HS-5 (cell line): ENCODE results near the gene TGM2.

Experiments used
- DNase-seq: peaks from one replicate; pipeline ENCODE4 v3.0.0-alpha.2; 2012; ENCODE audit warnings: low read depth

TGM2 gene

GRCh38 chr20:38159957-38160756, 4.9 kb downstream of the TGM2 start:
- no peak for DNase-seq

DNA sequence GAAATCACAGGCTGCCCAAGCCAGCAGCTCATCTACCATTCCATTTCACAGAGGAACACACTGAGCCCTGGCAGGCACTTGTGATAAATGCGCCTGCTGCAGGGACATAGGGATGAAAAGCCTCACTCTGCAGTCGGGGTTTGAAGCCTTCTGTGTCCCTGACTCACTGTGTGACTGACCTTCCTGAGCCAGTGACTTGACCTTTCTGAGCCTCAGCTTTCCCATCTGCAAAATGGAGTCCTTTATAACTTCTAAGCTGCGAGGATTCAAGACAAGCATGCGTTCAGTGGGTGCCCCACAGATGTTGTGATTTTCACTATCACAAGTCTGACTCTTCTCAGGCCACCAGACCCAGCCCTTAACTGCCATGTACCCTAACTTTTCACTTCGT, 5.5 kb downstream of the TGM2 start:
- no peak for DNase-seq

- no peak for DNase-seq
Measured at GRCh38 chr20:38158701-38159351, 6.2 kb downstream of the TGM2 start.

DNA sequence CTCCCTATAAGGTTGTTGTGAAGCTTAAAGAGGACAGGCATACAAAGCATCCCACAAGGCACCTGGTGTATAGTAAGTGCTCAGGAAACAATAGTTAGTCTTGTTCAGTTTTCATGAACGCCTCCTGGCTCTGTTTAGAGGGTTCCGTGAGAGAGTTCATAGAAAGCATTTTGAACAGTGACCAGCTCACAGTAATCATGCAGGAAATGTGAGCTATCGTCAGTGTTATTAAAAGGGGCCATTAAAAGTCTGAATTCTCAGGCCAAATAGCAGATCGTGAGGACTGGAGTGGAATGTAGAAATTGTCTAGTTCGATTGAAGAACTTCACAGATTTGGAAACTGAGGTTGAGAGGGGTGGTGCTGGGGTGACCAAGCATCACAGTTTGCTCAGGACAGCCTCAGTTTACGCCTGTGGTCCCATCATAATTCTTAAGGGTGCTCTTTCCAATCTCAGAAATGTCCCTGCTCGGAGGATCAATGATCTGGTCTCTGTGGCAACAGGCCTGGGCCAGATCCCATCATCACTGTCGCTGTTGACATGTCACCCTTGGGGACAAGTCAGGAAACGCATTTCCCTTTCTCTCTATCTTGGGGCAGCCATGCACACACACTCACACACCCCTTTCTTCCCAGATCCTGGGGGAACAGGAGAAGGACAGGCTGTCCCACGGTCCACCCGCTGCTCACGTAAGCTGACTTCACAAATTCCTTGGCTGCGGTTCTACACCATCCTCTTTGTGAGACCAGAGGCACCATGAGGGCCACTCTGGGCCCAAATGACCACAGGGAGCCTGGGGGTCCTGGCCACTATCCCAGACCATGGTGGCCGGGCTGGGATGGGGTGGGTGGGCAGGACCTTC, 7.2 kb downstream of the TGM2 start:
- no peak for DNase-seq

DNA sequence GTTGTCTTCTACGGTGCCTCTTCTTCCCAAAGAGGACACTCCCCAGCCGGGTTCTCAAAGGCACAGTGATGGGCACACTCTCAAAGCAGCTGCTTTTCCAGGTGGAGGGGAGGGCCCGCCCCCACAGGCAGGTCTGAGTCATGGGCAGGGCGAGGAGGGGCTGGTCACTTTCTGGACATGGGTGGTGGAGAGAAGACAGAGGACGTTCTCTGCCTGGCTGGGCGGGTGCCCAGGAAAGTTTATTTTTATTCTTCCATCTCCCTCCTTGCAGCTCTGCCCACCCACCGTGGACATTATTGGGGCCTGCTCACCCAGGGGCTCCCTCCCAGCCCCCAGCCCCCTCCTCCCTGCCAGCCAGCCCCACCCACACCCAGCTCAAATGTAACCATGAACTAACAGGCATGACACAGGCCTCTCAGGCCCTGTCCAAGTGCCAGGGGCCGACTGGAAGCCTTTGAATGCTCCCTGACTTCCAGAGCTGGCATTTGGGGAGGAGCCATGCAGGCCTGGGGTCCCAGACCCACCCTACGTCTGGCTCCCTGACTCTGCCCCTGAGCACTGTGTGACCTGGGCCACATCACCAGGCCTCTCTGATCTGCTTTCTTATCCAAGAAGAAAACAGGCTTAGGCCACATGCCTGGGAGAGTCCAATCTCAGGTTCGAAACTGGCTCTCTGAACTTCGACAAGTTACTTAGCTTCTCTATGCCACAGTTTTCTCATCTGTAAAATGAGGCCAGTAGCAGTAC, 8.0 kb downstream of the TGM2 start:
- no peak for DNase-seq

DNA sequence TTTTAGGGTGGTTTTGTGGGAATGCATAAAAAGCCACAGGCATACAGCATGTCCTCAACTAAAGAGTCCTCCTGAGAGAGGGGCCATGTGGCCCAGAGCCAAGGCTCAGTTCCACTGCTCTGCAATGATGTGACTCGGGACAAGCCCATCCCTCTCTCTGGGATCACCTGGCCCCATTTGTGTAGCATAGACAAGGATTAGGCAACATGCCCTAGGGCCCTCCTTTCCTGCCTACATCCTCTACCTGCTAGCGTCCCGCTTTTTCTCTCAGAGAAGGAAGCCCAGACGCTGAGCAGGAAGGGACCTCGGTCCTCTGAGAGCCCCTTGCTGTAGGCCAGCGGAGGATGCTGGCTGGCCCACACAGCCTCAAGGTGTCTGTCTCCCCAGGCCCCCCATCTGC, 8.8 kb downstream of the TGM2 start:
- no peak for DNase-seq

GRCh38 chr20:38155811-38156210, 9.3 kb downstream of the TGM2 start:
- no peak for DNase-seq

- DNase-seq: no peak
Measured at GRCh38 chr20:38153401-38153800, 11.7 kb downstream of the TGM2 start.

DNA sequence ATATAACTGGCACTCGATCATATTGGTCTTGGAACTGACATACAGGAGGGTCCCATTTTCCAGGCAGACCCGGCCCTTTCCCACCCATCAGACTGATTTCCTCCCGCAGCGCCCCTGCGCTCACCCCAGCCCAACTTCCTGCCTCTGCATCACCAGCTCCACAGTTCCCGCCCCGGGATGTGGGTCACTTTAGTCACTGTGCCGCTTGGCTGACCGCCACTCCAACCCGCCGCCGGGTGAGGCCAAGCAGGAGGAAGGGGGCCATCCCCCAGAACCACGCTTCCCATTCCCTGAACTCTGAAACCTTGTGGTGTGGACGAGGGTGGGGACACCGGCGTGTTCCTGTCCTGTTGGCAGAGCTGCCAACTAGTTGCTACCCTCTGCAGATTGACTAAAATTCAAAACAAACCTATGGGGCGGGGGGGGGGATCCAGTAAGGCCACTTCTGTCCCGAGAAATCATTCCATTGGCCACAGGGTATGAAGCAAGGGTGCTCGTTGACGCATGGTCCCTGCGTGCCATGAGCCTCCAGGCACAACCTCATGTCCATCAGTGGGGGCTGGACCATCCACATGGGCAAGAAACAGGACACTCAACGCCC, 12.3 kb downstream of the TGM2 start:
- DNase-seq: no peak

GRCh38 chr20:38152175-38152620, 12.9 kb downstream of the TGM2 start:
- DNase-seq: no peak

DNA sequence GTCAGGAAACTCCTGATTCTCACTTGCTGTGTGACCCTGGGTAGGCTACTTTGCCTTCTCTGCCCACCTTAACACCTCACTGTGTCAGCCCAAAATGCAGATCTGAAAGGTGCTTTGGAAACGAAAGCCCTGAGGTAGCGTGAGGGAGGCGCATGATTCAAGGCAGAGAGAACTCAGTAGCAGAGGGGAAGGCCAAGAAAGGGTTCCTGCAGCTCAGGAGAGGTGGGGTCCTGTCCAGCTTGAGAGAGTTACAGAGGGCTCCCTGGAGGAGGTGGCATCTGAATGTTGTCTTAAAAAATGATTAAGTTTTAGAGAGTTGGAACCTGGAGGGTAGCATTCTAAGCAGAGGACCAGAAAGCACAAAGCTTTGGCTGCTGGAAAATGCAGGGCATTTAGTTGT, 13.6 kb downstream of the TGM2 start:
- DNase-seq: no peak

DNA sequence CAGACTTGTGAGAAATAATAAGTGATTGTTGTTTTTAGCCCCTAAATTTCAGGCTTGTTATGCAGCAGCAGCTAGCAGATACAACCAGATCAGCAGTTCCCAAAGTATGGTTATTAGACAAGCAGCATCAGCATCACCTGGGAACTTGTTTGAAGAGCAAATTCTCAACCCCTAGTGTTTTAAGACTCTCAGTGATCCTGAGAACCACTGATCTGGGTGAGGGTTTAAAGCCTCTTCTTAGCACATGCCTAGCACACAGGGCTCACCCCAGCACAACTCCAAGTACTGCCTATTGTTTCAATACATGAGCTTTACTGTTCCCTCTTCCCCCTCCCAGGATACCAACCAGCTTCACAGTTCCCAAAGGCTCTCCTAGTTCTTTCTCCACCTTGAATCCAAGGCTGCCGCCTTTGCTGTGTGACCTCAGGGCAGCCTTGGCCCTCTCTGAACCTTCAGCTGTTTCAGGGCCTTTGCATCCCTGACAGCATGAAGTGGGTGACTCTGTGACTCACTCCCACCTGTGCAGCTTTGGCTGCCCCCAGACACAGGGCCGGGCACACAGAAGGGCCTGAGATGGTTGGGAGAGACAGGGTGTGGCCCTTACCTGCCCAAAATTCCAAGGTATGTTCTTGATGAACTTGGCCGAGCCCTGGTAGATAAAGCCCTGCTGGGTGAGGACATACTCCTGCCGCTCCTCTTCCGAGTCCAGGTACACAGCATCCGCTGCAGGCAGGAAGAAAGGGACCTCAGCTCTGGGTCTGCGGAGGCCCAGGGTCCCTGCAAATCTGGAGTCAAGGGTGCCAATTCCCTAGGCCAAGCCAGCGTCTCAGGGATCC, 14.5 kb downstream of the TGM2 start:
- DNase-seq: no peak

GRCh38 chr20:38148328-38149102, 16.6 kb downstream of the TGM2 start:
- no peak for DNase-seq

DNA sequence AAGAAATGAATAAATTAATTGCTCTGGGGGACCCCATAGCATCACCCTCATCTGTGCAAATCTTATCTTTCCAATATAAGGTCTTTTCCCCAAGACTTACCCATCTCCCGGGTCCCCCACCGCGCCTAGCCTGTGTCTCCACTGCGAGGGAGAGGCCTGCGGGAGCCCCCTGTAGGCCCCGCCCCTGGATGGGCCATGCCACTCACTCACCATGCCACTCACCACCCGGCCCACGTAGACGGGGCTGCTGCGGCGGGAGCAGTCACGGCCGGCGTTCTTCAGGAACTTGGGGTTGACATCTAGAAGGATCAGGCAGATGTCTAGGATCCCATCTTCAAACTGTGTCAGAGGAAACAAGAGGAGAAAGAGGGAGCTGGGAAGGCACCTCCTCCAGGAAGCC, 17.3 kb downstream of the TGM2 start:
- no peak for DNase-seq

GRCh38 chr20:38147163-38147562, 17.9 kb downstream of the TGM2 start:
- DNase-seq: no peak

DNA sequence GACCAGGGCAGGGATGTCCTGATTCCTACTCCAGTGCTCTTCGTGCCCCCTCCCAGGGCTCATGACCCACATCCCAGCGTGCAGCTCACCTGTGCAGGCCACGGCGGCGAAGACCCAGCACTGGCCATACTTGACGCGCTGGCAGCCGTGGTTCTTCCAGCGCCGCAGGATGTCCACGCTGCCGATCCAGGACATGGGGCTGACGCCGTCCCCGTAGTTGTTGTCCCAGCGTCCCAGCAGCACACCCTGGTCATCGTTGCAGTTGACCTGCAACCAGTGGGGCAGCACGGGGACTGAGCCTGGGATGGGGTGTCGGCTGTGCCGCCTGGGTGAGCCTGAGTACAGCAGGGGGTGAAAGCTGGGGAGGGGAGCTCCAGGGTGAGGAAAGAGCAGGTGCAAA, 18.4 kb downstream of the TGM2 start:
- no peak for DNase-seq

DNA sequence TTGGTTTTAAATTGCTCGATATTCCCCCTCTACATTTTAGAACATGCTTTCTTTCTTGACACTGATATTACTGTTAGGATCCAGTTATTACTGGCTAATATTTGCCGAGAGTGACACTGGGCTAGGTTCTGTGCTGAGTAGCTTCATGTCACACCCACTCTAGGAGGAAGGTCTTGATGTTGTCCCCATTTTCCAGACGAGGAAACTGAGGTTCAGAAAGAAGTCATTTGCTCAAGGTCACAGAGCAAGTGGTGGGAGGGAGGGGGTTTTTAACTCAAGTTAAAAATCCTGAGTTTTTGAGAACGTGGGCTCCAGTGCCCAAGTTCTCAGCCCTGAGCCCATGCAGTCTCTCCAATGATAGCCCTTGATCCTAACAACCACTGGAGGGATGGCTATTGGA, 18.9 kb downstream of the TGM2 start:
- no peak for DNase-seq

DNA sequence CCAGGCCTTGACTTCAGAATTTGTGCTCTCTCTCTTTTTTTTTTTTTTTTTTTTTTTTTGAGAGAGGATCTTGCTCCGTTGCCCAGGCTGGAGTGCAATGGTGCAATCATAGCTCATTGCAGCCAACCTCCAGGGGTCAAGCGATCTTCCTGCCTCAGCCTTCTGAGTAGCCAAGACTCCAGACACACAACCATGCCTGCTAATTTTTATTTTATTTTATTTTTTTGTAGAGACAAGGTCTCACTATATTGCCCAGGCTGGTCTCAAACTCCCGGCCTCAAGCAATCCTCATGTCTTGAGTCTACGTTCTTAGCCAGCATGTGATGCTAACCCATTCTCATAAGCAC, 19.4 kb downstream of the TGM2 start:
- DNase-seq: no peak

- DNase-seq: no peak
Measured at GRCh38 chr20:38144974-38145728, 19.9 kb downstream of the TGM2 start.
